K562 (cell line): Measurements from ENCODE around the gene B4GALNT2. TPM values are rescaled to one million over a fixed set of nuclear protein-coding genes. Genes with fewer than 3 reads are reported as not detected.

ENCODE experiments used
- ATAC-seq: fragments of 200-7000 bp; cut with Tn5 transposase; 3 replicates; pipeline ENCODE4 v1.9.1; 2020; ENCODE audit warnings: moderate library complexity
- BruUV-seq: library from RNA; stranded (reverse); fragments of 400-500 nt; replicated peaks from 2 replicates; lab custom pipeline; 2021; lab: Mats Ljungman, UMichigan
- CTCF ChIA-PET: fragments of 300-600 bp; formaldehyde crosslinking; extraction: SDS; loops from one replicate; lab custom pipeline; 2021; ENCODE audit warnings: low intra/inter-chr PET ratio; lab: Yijun Ruan, JAX
- POLR2A ChIA-PET: fragments of 300-600, 350-650 bp; sonication (Branson Sonifier 250); formaldehyde crosslinking; extraction: SDS; loops from one replicate; lab custom pipeline; 2021; ENCODE audit warnings: antibody characterized with exemption, inconsistent platforms; lab: Yijun Ruan, JAX
- DNase-seq, 4 experiments: peaks; one replicate each; pipeline versions ENCODE4 v3.0.0 to v3.0.0-alpha.2; 2011 to 2018; ENCODE audit warnings: low spot score in 3 of 4, mixed read lengths in 3 of 4; ENCODE audit errors: extremely low read depth in 1 of 4
- FAIRE-seq: peaks from 2 replicates; lab custom pipeline; 2011; peaks lifted over from hg19 to GRCh38; lab: Jason Lieb, UNC
- H2AFZ ChIP-seq: 2 replicates; pipeline ENCODE4 v1.6.0; 2011; ENCODE audit warnings: low read depth, low read length, control low read depth, inconsistent platforms
- H3K27ac ChIP-seq: fragments of 200-600 bp; 3 replicates; pipeline ENCODE4 v1.8.0; 2011; ENCODE audit warnings: low read depth, mild to moderate bottlenecking, control low read depth, inconsistent platforms, low read length, moderate library complexity, mixed read lengths; ENCODE audit errors: extremely low read depth
- H3K27me3 ChIP-seq, 2 experiments: fragments of 300-600 bp in 1 of 2; 2 replicates in 1 of 2; 3 replicates in 1 of 2; pipeline versions ENCODE4 v1.6.0 to v1.8.0; 2011; ENCODE audit warnings: inconsistent platforms in 2 of 2, low read length in 2 of 2, mild to moderate bottlenecking in 1 of 2, mixed read lengths in 1 of 2, moderate library complexity in 1 of 2; ENCODE audit not compliant: control insufficient read depth in 2 of 2, insufficient read depth in 2 of 2
- H3K36me3 ChIP-seq: fragments of 300-600 bp; 3 replicates; pipeline ENCODE4 v1.8.0; 2011; ENCODE audit warnings: mild to moderate bottlenecking, low read length, inconsistent platforms; ENCODE audit not compliant: control insufficient read depth, insufficient read depth
- H3K4me1 ChIP-seq, 2 experiments: fragments of 200-600 bp in 1 of 2; replicated peaks in 1 of 2; 2 replicates in 1 of 2; 3 replicates in 1 of 2; pipeline versions ENCODE4 v1.5.1 to v1.8.0; 2011; ENCODE audit warnings: inconsistent platforms in 2 of 2, low read length in 2 of 2, mild to moderate bottlenecking in 1 of 2, mixed read lengths in 1 of 2, moderate library complexity in 1 of 2; ENCODE audit not compliant: control insufficient read depth in 2 of 2, insufficient read depth in 2 of 2
- H3K4me2 ChIP-seq: 2 replicates; pipeline ENCODE4 v1.6.1; 2011; ENCODE audit warnings: low read length, control low read depth, inconsistent platforms, mixed read lengths; ENCODE audit not compliant: insufficient read depth
- H3K4me3 ChIP-seq: fragments of 200-600 bp; sonication (generic), shearing (Covaris generic); 2 replicates; pipeline ENCODE4 v1.5.1; 2016; ENCODE audit warnings: control low read depth, inconsistent platforms
- H3K79me2 ChIP-seq: fragments of 200-600 bp; 3 replicates; pipeline ENCODE4 v1.8.0; 2011; ENCODE audit warnings: low read length, inconsistent platforms; ENCODE audit not compliant: control insufficient read depth, insufficient read depth
- H3K9ac ChIP-seq, 2 experiments: 2 replicates each; pipeline versions ENCODE4 v1.6.0 to v1.6.1; 2011; ENCODE audit warnings: low read depth in 2 of 2, low read length in 2 of 2, control low read depth in 1 of 2, inconsistent platforms in 1 of 2, mild to moderate bottlenecking in 1 of 2, mixed read lengths in 1 of 2; ENCODE audit not compliant: insufficient read depth in 1 of 2
- H3K9me1 ChIP-seq: one replicate; pipeline ENCODE4 v1.6.0; 2011; ENCODE audit warnings: inconsistent platforms, mild to moderate bottlenecking, low read length, moderate library complexity; ENCODE audit not compliant: control insufficient read depth, insufficient read depth
- H3K9me3 ChIP-seq: replicated peaks from 2 replicates; pipeline ENCODE4 v1.5.1; 2011; ENCODE audit warnings: low read depth, low read length, inconsistent platforms; ENCODE audit not compliant: control insufficient read depth, insufficient read depth
- H4K20me1 ChIP-seq: replicated peaks from 2 replicates; pipeline ENCODE4 v1.6.1; 2011; ENCODE audit warnings: low read length, inconsistent platforms, mixed read lengths; ENCODE audit not compliant: control insufficient read depth, insufficient read depth
- EGR1 ChIP-seq: fragments of 450-650 bp; conservative IDR thresholded peaks from 2 replicates; pipeline ENCODE4 v1.6.1; 2017; ENCODE audit warnings: mild to moderate bottlenecking
- FOXK2 ChIP-seq, 2 experiments: fragments of 450-650 bp; IDR thresholded peaks in 1 of 2; conservative IDR thresholded peaks in 1 of 2; 2 replicates each; pipeline ENCODE4 v1.6.1; 2016; ENCODE audit warnings: low read depth in 2 of 2, mild to moderate bottlenecking in 1 of 2
- RAD21 ChIP-seq, 2 experiments: fragments of 250-450 bp in 1 of 2; fragments of 450-650 bp in 1 of 2; sonication (Bioruptor Pico) in 1 of 2; formaldehyde crosslinking in 1 of 2; IDR thresholded peaks in 1 of 2; conservative IDR thresholded peaks in 1 of 2; 2 replicates each; pipeline versions ENCODE4 v1.4.0 to v1.8.0; 2020 to 2022; ENCODE audit warnings: mild to moderate bottlenecking in 2 of 2, moderate library complexity in 1 of 2
- TBP ChIP-seq: optimal IDR thresholded peaks from 2 replicates; pipeline ENCODE3; 2011; ENCODE audit warnings: low read depth, low read length, improper control_type of control experiment
- TFE3 ChIP-seq: fragments of 450-650 bp; formaldehyde crosslinking; IDR thresholded peaks from 2 replicates; pipeline ENCODE4 v1.4.0; 2020; ENCODE audit warnings: mild to moderate bottlenecking, mixed read lengths
- WGBS: fragments of 100-300 bp; shearing (Covaris generic); methylation state at CpG from one replicate; pipeline ENCODE4 v1.1.6; 2016; ENCODE audit warnings: low coverage, mixed read lengths; ENCODE audit not compliant: insufficient coverage; ENCODE audit errors: missing lambda C conversion rate; 5-methylcytosine and 5-hydroxymethylcytosine counted together
- in situ Hi-C: fragments of 300-500 bp; cut with MboI; formaldehyde crosslinking; loops from 4 replicates; pipeline ENCODE4 v1.15.0; 2018; ENCODE audit warnings: inconsistent platforms, mixed read lengths
- intact Hi-C: fragments of 100-400 bp; cut with micrococcal nuclease; formaldehyde crosslinking; loops from 2 replicates; pipeline ENCODE4 v1.14.2; 2022
- polyA plus RNA-seq, 8 experiments: library from polyadenylated mRNA; depleted of rRNA in 4 of 8; stranded (reverse) in 5 of 8; unstranded in 3 of 8; fragments of >200 nt; fragmentation: Nextera tagmentation in 2 of 8; fragmentation: Illumina TruSeq in 1 of 8; extraction: Ambion mirVana in 2 of 8; extraction: Trizol in 1 of 8; gene quantifications; 2 replicates each; pipeline versions ENCODE4 v1.2.1 to v1.2.3, GENCODE V29; 2011 to 2014; ENCODE audit warnings: inconsistent platforms in 1 of 8, missing spikeins in 1 of 8
- total RNA-seq, 7 experiments: library from RNA; depleted of rRNA in 6 of 7; stranded (reverse); fragments of >200 nt in 6 of 7; fragmentation: Illumina TruSeq in 2 of 7; extraction: Trizol in 2 of 7; gene quantifications; 2 replicates each; pipeline versions ENCODE4 v1.2.1 to v1.2.3, GENCODE V29; 2011 to 2021; ENCODE audit warnings: low replicate concordance in 1 of 7

Gene B4GALNT2
- total and polyA plus RNA-seq, 9 of the 15 experiments (the other 6 are each of a cell fraction or from before 2014, with no cell fraction given), result not detected

- Histone ChIP-seq H3K79me2 (no peaks in the 10 kb centered on the region), H3K27me3 (no peaks in the 10 kb centered on the region), H3K36me3 (no peaks in the 10 kb centered on the region), H3K4me3 (no peak overlapping the region), H3K4me2 (peak overlapping the region; percentile 94), H2AFZ (peak overlapping the region; percentile 99), H3K27ac (no peak overlapping the region), H4K20me1 (no peaks in the 10 kb centered on the region), H3K9ac (no peak overlapping the region), H3K4me1 (peaks cover 7 to 9% of the 10 kb centered on the region in 2 experiments; a peak in 3 of 5 replicates), H3K9me1 (no peaks in the 10 kb centered on the region), H3K9me3 (no peaks in the 10 kb centered on the region)
- ATAC-seq (no peak), DNase-seq (no peak), FAIRE-seq (no peak)
- in situ Hi-C loops (no loop called here), intact Hi-C loops (loop anchor here (5.0 kb wide), 2 partner anchors 33 to 302 kb away; partner anchors contain the start of gene ATP5MC1)
- POLR2A ChIA-PET, result interaction anchor here (0.6 to 1.0 kb wide), 6 partner anchors 8 to 206 kb away, joined by 3 to 7 read pairs (median 4); no protein-coding TSS in a partner anchor
- TF ChIP-seq FOXK2 (conservative IDR thresholded peaks at IDR 0.05 in 1 of 2, IDR thresholded peaks at IDR 0.05 in 1 of 2; ENCODE audit: low read depth in 2 of 2) (no peak), RAD21 (CRISPR knock-in tag; conservative IDR thresholded peaks at IDR 0.05 in 1 of 2, IDR thresholded peaks at IDR 0.05 in 1 of 2) (no peak), EGR1 (0 out of 2 replicates have a peak, but pooled peaks have one; percentile 7), TBP (no peak), TFE3 (CRISPR knock-in tag) (no peak)
- 7% methylated on average over 3 of the region's 3 CpGs for WGBS
- BruUV-seq, result no TSS peak
- CTCF ChIA-PET, result no interaction called here
Observed at GRCh38 chr17:49194297-49194607, 61.7 kb downstream of the B4GALNT2 start.
